Measurements from ENCODE around the gene C19orf47.

The C19orf47 gene

GRCh38 chr19:40367577-40368434, 19.6 kb upstream of the C19orf47 start:
- TF ChIP-seq POLR2A (IDR thresholded peaks at IDR 0.05; ENCODE audit: low read depth, low read length) = no peak
- no peak for FAIRE-seq
- DNase-seq (ENCODE audit: insufficient read length, low spot score) = no peak

- DNase-seq (ENCODE audit: insufficient read length, low spot score) = no peak
- no peak for TF ChIP-seq POLR2A (IDR thresholded peaks at IDR 0.05; ENCODE audit: low read depth, low read length)
- FAIRE-seq = no peak
Measured at GRCh38 chr19:40366697-40367561, 18.7 kb upstream of the C19orf47 start.

- TF ChIP-seq POLR2A (IDR thresholded peaks at IDR 0.05; ENCODE audit: low read depth, low read length) = peak; percentile 82
- DNase-seq (ENCODE audit: insufficient read length, low spot score) (peak; percentile 96), FAIRE-seq (no peak)
Measured at GRCh38 chr19:40365613-40366401, 17.6 kb upstream of the C19orf47 start.

- FAIRE-seq (no peak), DNase-seq (ENCODE audit: insufficient read length, low spot score) (no peak)
- TF ChIP-seq POLR2A (IDR thresholded peaks at IDR 0.05; ENCODE audit: low read depth, low read length) = no peak
Measured at GRCh38 chr19:40365010-40365409, 16.8 kb upstream of the C19orf47 start.

- FAIRE-seq = no peak
- TF ChIP-seq POLR2A (IDR thresholded peaks at IDR 0.05; ENCODE audit: low read depth, low read length) = no peak
- DNase-seq (ENCODE audit: insufficient read length, low spot score) = no peak
Measured at GRCh38 chr19:40363069-40363468, 14.9 kb upstream of the C19orf47 start.

- TF ChIP-seq POLR2A (IDR thresholded peaks at IDR 0.05; ENCODE audit: low read depth, low read length) = no peak
- no peak for FAIRE-seq
- no peak for DNase-seq (ENCODE audit: insufficient read length, low spot score)
Measured at GRCh38 chr19:40362160-40362559, 14.0 kb upstream of the C19orf47 start.

- TF ChIP-seq POLR2A (IDR thresholded peaks at IDR 0.05; ENCODE audit: low read depth, low read length) = no peak
- no peak for DNase-seq (ENCODE audit: insufficient read length, low spot score)
- FAIRE-seq = no peak
Measured at GRCh38 chr19:40360708-40361241, 12.6 kb upstream of the C19orf47 start.

- no peak for TF ChIP-seq POLR2A (IDR thresholded peaks at IDR 0.05; ENCODE audit: low read depth, low read length)
- DNase-seq (ENCODE audit: insufficient read length, low spot score) = no peak
- FAIRE-seq = no peak
Measured at GRCh38 chr19:40360020-40360707, 12.0 kb upstream of the C19orf47 start.

- DNase-seq (ENCODE audit: insufficient read length, low spot score) = no peak
- TF ChIP-seq POLR2A (IDR thresholded peaks at IDR 0.05; ENCODE audit: low read depth, low read length) = no peak
- FAIRE-seq = no peak
Measured at GRCh38 chr19:40358773-40359172, 10.6 kb upstream of the C19orf47 start.

GRCh38 chr19:40357640-40358039, 9.4 kb upstream of the C19orf47 start:
- DNase-seq (ENCODE audit: insufficient read length, low spot score) = no peak
- TF ChIP-seq POLR2A (IDR thresholded peaks at IDR 0.05; ENCODE audit: low read depth, low read length) = no peak
- no peak for FAIRE-seq

GRCh38 chr19:40356681-40357595, 8.7 kb upstream of the C19orf47 start:
- DNase-seq (ENCODE audit: insufficient read length, low spot score) (no peak), FAIRE-seq (no peak)
- TF ChIP-seq POLR2A (IDR thresholded peaks at IDR 0.05; ENCODE audit: low read depth, low read length) = no peak
